Smooth muscle cell (in vitro differentiated cells): ENCODE data around the gene LCT. TPM values are rescaled to one million over a fixed set of nuclear protein-coding genes. Genes with fewer than 3 reads are reported as not detected.

Experiments
- DNase-seq: peaks from one replicate; lab custom pipeline; 2025; ENCODE audit not compliant: unreplicated experiment; lab: John Stamatoyannopoulos, UW
- H2AFZ ChIP-seq: fragments of 200-600 bp; sonication (generic); 2 replicates; pipeline ENCODE4 v1.6.0; 2016; ENCODE audit warnings: antibody characterized with exemption, low read depth, mild to moderate bottlenecking
- H3F3A ChIP-seq: fragments of 200-600 bp; sonication (generic); 2 replicates; pipeline ENCODE4 v1.6.0; 2017; ENCODE audit warnings: antibody characterized with exemption, low read depth
- H3K27ac ChIP-seq: fragments of 200-600 bp; sonication (generic); 2 replicates; pipeline ENCODE4 v1.5.1; 2016; ENCODE audit warnings: low read depth, mild to moderate bottlenecking
- H3K27me3 ChIP-seq: fragments of 200-600 bp; sonication (generic); 2 replicates; pipeline ENCODE4 v1.6.1; 2016; ENCODE audit warnings: low read depth, mild to moderate bottlenecking
- H3K36me3 ChIP-seq: fragments of 200-600 bp; sonication (generic); 2 replicates; pipeline ENCODE4 v1.5.1; 2016; ENCODE audit warnings: low read depth
- H3K4me1 ChIP-seq: fragments of 200-600 bp; sonication (generic); 2 replicates; pipeline ENCODE4 v1.5.1; 2016; ENCODE audit warnings: low read depth
- H3K4me2 ChIP-seq: fragments of 200-600 bp; sonication (generic); 2 replicates; pipeline ENCODE4 v1.6.0; 2016; ENCODE audit warnings: mild to moderate bottlenecking
- H3K4me3 ChIP-seq: fragments of 200-600 bp; sonication (generic); 2 replicates; pipeline ENCODE4 v1.5.1; 2016; ENCODE audit warnings: mild to moderate bottlenecking
- H3K79me2 ChIP-seq: fragments of 200-600 bp; sonication (generic); 2 replicates; pipeline ENCODE4 v1.6.0; 2016; ENCODE audit warnings: low read depth, mild to moderate bottlenecking
- H3K9ac ChIP-seq: fragments of 200-600 bp; sonication (generic); 2 replicates; pipeline ENCODE4 v1.6.0; 2016; ENCODE audit warnings: low read depth
- H3K9me3 ChIP-seq: fragments of 200-600 bp; sonication (generic); replicated peaks from 2 replicates; pipeline ENCODE4 v1.5.1; 2016; ENCODE audit warnings: low read depth
- H4K20me1 ChIP-seq: fragments of 200-600 bp; sonication (generic); 2 replicates; pipeline ENCODE4 v1.6.0; 2016; ENCODE audit warnings: low read depth
- WGBS: methylation state at CpG from one replicate; pipeline ENCODE4 v1.1.7; 2016; ENCODE audit warnings: low lambda C conversion rate; 5-methylcytosine and 5-hydroxymethylcytosine counted together
- polyA plus RNA-seq: library from polyadenylated mRNA; unstranded; fragments of >200 nt; fragmentation: Nextera tagmentation; extraction: Ambion mirVana; gene quantifications from 2 replicates; pipeline ENCODE4 v1.2.1, GENCODE V29; 2016
- total RNA-seq: library from RNA; depleted of rRNA; stranded (reverse); fragments of >200 nt; gene quantifications from 2 replicates; pipeline ENCODE4 v1.2.3, GENCODE V29; 2014
- TF ChIP-seq, protein P1 (sequence below): fragments of 200-600 bp; sonication (generic); IDR thresholded peaks from 2 replicates; pipeline ENCODE4 v1.5.1; 2017; ENCODE audit warnings: borderline replicate concordance, mild to moderate bottlenecking, antibody characterized with exemption; ENCODE audit not compliant: insufficient read depth, poor library complexity, severe bottlenecking

LCT gene
- total and polyA plus RNA-seq, 2 experiments from 2014 or later, result 0.31 TPM; not detected in 1

DNA sequence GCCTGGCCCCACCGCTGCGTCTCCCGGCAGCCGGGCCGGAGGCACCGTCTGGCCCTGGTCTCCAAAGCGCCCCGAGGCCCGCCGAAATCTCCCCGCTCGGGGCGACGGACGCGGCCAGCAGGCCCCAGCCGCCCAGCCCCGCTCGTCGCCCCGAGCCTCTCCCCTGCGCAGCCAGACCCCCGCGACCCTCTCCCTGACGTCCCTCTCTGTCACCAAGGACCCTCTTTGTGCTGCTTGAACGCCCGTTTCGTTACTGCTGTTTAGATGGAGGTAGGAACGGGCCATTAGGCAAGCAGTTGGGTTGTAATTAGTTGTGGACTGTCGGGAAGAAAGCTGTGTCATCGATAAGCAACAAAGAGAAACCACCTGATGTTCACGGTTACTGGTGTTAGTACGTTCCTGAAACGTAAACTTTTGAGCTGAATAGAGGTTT lies 94.6 kb downstream of the LCT start:
- Histone ChIP-seq H3K9ac (peak overlapping the region; percentile 98), H3F3A (peaks cover 5% of the 10 kb centered on the region), H2AFZ (peak overlapping the region; percentile 33), H3K27me3 (no peaks in the 10 kb centered on the region), H4K20me1 (peaks cover 46% of the 10 kb centered on the region), H3K9me3 (no peaks in the 10 kb centered on the region), H3K36me3 (no peaks in the 10 kb centered on the region), H3K27ac (peak overlapping the region; percentile 97), H3K4me2 (peak overlapping the region; percentile 92), H3K4me1 (peaks cover 25% of the 10 kb centered on the region), H3K79me2 (peaks cover 54% of the 10 kb centered on the region), H3K4me3 (peak overlapping the region; percentile 87)
- TF ChIP-seq, protein P1, sequence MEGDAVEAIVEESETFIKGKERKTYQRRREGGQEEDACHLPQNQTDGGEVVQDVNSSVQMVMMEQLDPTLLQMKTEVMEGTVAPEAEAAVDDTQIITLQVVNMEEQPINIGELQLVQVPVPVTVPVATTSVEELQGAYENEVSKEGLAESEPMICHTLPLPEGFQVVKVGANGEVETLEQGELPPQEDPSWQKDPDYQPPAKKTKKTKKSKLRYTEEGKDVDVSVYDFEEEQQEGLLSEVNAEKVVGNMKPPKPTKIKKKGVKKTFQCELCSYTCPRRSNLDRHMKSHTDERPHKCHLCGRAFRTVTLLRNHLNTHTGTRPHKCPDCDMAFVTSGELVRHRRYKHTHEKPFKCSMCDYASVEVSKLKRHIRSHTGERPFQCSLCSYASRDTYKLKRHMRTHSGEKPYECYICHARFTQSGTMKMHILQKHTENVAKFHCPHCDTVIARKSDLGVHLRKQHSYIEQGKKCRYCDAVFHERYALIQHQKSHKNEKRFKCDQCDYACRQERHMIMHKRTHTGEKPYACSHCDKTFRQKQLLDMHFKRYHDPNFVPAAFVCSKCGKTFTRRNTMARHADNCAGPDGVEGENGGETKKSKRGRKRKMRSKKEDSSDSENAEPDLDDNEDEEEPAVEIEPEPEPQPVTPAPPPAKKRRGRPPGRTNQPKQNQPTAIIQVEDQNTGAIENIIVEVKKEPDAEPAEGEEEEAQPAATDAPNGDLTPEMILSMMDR, result no peak
- DNase-seq, result no peak
- under 1% methylated on average over 32 of the region's 34 CpGs for WGBS

DNA sequence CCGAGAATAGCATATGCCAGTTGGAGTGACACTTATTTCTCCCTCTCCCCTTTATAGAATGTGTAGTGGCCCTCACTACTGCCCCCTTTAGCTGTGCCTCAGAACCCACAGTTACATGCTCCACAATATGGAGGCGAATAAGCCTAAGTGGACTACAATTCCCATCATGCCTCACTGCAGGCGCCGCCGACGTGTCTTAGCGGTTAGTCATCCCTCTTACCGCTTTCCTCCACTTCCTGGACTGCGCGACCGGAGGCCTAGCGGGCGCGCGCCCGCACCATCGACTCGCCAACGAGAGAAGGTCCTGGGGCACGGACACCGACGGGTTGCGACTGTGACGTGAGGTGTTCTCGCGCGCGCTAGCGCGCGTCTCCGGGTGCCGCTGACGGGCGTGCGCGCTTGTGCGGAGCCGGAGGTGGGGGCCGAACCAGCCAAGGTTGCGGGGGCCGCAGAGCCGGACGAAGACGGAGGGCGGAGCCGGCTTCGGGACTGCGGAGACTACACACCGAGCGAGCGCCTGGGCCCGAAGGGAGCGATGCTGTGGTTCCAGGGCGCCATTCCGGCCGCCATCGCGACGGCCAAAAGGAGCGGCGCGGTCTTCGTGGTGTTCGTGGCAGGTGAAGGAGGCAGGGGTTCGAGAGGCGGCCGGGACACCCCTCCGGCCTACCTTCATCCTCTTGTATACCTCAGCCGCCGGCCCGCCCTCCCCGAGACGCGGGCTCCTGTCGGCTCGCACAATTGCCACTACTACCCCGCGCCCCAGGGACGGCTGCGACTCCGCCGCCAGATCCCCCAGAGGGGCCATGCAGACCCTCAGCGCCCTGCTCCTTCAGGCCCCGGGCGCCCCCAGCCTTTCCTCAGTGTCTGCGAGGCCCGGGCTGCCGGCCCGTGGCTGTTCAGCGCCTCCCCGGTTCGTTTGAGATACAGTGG lies 95.3 kb downstream of the LCT start, which contains the start of gene UBXN4:
Gene UBXN4, plus strand, starts transcription at position 461 of the 930 bp plus-strand sequence. Its CDS starts 75 bp downstream, at position 536.
- peak; percentile 84 for DNase-seq

DNA sequence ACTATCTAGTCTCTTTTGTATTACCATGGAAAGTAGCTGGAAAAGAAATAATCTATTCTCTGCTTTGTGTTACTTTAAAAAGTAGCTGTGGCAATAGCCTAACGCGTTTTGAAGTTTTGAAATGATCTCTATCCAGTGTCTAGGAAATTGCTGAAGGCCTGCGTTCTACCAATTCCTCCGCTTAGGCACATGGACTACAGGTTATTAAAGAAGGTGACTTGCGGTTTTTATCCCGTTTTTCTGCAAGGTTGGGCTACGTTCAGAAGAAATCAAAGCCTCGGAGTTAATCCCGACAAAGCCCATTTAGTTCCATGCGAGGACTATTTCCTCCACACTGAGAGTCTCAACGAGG lies 96.0 kb downstream of the LCT start:
- peak overlapping the region; percentile 60 for H2AFZ ChIP-seq
- H4K20me1 ChIP-seq, result peaks cover 33% of the 10 kb centered on the region
- no peaks in the 10 kb centered on the region for H3K9me3 ChIP-seq
- no peak overlapping the region for H3K4me3 ChIP-seq
- H3K79me2 ChIP-seq, result peaks cover 41% of the 10 kb centered on the region
- H3K27me3 ChIP-seq, result no peaks in the 10 kb centered on the region
- peaks cover 5% of the 10 kb centered on the region for H3F3A ChIP-seq
- no peak for DNase-seq
- no peak overlapping the region for H3K9ac ChIP-seq
- TF ChIP-seq, protein P1, result no peak
- H3K4me1 ChIP-seq, result peaks cover 25% of the 10 kb centered on the region
- no peak overlapping the region for H3K4me2 ChIP-seq
- no peaks in the 10 kb centered on the region for H3K36me3 ChIP-seq
- H3K27ac ChIP-seq, result no peak overlapping the region
- WGBS, result 84% methylated on average over 11 of the region's 11 CpGs

More for the DNA sequence above, 95.3 kb downstream of the LCT start, which contains the start of gene UBXN4:
- H2AFZ ChIP-seq, result peak within 1 kb of the TSS; percentile 60
- peak within 1 kb of the TSS; percentile 87 for H3K4me3 ChIP-seq
- H4K20me1 ChIP-seq, result peaks cover 39% of the 10 kb centered on the region
- peaks cover 5% of the 10 kb centered on the region for H3F3A ChIP-seq
- H3K9ac ChIP-seq, result peak within 1 kb of the TSS; percentile 98
- H3K4me1 ChIP-seq, result peaks cover 25% of the 10 kb centered on the region
- H3K27me3 ChIP-seq, result no peaks in the 10 kb centered on the region
- 2% methylated on average over 92 of the region's 93 CpGs for WGBS
- H3K9me3 ChIP-seq, result no peaks in the 10 kb centered on the region
- no peaks in the 10 kb centered on the region for H3K36me3 ChIP-seq
- TF ChIP-seq, protein P1, result peak; percentile 44
- peaks cover 47% of the 10 kb centered on the region for H3K79me2 ChIP-seq
- peak within 1 kb of the TSS; percentile 97 for H3K27ac ChIP-seq
- H3K4me2 ChIP-seq, result peak within 1 kb of the TSS; percentile 92
